ENCODE measurements around the gene TNP1. TPM values are rescaled to one million over a fixed set of nuclear protein-coding genes. Genes with fewer than 3 reads are reported as not detected.

The TNP1 gene
- total and polyA plus RNA-seq, 2 donors: not detected

DNA sequence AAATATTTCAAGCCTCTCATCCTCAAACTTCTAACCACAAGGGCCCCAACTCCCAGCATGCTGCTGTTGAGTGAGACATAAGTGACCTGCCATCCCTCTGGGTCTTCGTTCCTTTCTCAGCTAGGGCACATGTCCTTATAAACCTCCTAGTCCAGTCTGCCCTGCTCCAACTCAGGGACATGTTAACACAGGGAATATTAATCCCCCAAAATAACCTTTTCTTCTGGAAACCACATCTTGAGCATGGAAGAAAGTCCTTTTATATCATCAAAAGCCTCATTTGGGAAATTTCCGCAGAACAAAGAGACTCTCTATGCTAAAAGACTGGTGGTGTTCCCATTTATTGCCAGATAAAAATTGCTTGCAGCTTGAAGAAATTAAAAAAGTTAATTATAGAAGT is 14.4 kb downstream of the TNP1 start:
- 95% methylated on average over 2 of the region's 2 CpGs for WGBS
- no peak for DNase-seq (ENCODE audit: extremely low spot score)
- H3K36me3 ChIP-seq (ENCODE audit: insufficient read depth): no peaks in the 10 kb centered on the region
- H3K4me1 ChIP-seq (ENCODE audit: insufficient read depth): no peaks in the 10 kb centered on the region
- H3K4me3 ChIP-seq (ENCODE audit: low read depth, low read length): no peak overlapping the region
- no peak overlapping the region for H3K27ac ChIP-seq (ENCODE audit: low read depth)

GRCh38 chr2:216842636-216843035 is 17.2 kb downstream of the TNP1 start:
- 33% methylated on average over 10 of the region's 10 CpGs for WGBS
- no peak overlapping the region for H3K27ac ChIP-seq (ENCODE audit: low read depth)
- no peaks in the 10 kb centered on the region for H3K4me1 ChIP-seq (ENCODE audit: insufficient read depth)
- DNase-seq (ENCODE audit: extremely low spot score): no peak
- H3K4me3 ChIP-seq (ENCODE audit: low read depth, low read length): no peak overlapping the region
- H3K36me3 ChIP-seq (ENCODE audit: insufficient read depth): no peaks in the 10 kb centered on the region

DNA sequence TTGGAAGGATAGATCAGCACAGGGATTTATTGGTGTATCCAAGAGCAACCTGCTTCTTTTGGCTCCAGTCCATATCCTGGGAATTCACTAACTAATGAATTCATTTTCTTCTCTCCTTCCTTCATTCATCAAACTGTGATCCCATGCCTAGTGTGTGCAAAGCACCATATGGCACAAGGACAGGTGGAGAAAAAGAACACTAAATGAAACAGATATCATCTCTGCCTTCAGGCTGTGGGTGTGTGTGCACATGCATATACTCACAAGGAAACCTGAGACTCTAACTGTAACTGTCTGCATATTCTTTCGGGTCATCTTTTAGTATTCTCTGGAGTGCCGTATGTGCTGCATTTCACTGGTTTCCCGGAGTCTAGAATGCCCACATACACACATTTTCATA is 20.2 kb downstream of the TNP1 start:
- H3K4me3 ChIP-seq (ENCODE audit: low read depth, low read length): no peak overlapping the region
- H3K27ac ChIP-seq (ENCODE audit: low read depth): no peak overlapping the region
- H3K4me1 ChIP-seq (ENCODE audit: insufficient read depth): no peaks in the 10 kb centered on the region
- no peak for DNase-seq (ENCODE audit: extremely low spot score)
- 95% methylated on average over 3 of the region's 3 CpGs for WGBS
- H3K36me3 ChIP-seq (ENCODE audit: insufficient read depth): no peaks in the 10 kb centered on the region

DNA sequence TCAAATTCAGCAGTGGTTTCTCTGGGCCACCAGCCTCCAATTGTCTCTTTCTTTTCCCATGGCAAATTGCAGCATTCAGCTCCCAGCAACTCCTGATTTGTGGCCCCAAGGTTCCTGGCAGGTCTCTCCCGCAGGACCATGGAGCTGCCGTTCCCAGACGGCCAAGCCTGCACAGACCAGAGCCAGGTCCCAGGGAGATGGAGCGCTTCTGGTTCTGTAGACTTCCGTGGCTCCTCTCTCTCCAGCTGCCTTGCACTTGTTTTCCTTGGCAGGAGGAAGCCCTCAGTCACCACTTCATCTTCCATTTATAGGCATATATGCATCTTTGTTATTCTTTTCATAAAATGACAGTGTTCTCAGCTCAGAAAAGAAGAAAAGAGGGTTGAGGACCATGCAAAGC is 21.7 kb downstream of the TNP1 start:
- Histone ChIP-seq H3K4me1 (ENCODE audit: insufficient read depth) (no peaks in the 10 kb centered on the region), H3K27ac (ENCODE audit: low read depth) (no peak overlapping the region), H3K4me3 (ENCODE audit: low read depth, low read length) (no peak overlapping the region), H3K36me3 (ENCODE audit: insufficient read depth) (no peaks in the 10 kb centered on the region)
- 41% methylated on average over 5 of the region's 5 CpGs for WGBS
- no peak for DNase-seq (ENCODE audit: extremely low spot score)

- Histone ChIP-seq H3K27ac (ENCODE audit: low read depth) (no peak overlapping the region), H3K36me3 (ENCODE audit: insufficient read depth) (no peaks in the 10 kb centered on the region), H3K4me1 (ENCODE audit: insufficient read depth) (no peaks in the 10 kb centered on the region), H3K4me3 (ENCODE audit: low read depth, low read length) (no peak overlapping the region)
- no peak for DNase-seq (ENCODE audit: extremely low spot score)
- WGBS: 90% methylated on average over 6 of the region's 6 CpGs
These were observed 22.1 kb downstream of the TNP1 start for GRCh38 chr2:216837740-216838139.

DNA sequence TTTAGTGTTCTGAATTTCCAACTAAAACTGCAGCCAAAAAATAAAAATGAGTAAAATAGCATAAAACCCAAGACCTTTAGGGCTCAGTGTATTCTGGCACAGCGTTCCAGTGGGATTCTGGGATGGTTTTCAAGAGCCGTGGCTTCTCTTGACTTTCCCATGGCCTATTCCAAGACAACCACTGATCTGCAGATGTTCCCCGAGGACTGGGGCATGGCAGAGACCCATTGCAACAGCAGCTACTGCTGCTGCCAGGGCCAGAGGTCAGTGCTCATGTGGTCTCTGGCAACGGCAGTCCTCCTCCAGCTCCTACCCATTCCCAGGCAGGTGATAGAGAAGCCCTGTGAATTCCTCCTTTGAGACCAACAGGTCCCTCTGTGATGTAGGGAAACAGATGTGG is 26.8 kb downstream of the TNP1 start:
- no peak overlapping the region for H3K4me3 ChIP-seq (ENCODE audit: low read depth, low read length)
- no peaks in the 10 kb centered on the region for H3K36me3 ChIP-seq (ENCODE audit: insufficient read depth)
- no peak overlapping the region for H3K27ac ChIP-seq (ENCODE audit: low read depth)
- 85% methylated on average over 4 of the region's 4 CpGs for WGBS
- no peaks in the 10 kb centered on the region for H3K4me1 ChIP-seq (ENCODE audit: insufficient read depth)
- no peak for DNase-seq (ENCODE audit: extremely low spot score)

GRCh38 chr2:216830346-216830745 is 29.5 kb downstream of the TNP1 start:
- H3K4me1 ChIP-seq (ENCODE audit: insufficient read depth): no peaks in the 10 kb centered on the region
- H3K36me3 ChIP-seq (ENCODE audit: insufficient read depth): no peaks in the 10 kb centered on the region
- no peak for DNase-seq (ENCODE audit: extremely low spot score)
- no peak overlapping the region for H3K27ac ChIP-seq (ENCODE audit: low read depth)
- no peak overlapping the region for H3K4me3 ChIP-seq (ENCODE audit: low read depth, low read length)
- 88% methylated on average over 1 of the region's 1 CpG for WGBS

DNA sequence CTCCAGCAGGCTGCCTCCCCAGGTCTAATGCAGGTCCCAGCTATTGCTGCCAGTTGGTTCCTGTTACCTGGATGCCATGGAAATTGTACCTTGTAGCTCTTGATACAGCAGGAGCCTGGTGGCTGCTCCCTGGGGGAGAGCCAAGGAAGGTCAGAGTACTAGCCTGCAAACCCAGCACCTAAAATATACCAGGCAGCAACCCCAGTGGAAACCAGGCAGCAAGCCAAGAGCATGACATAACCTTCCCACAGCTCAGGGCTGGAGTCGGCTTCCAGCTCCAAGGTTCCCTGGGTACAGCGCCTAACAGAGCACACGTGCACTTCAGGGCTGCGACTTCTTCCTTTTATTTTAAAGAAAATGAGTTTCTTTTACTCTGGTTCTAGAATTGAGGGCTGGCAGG is 30.3 kb downstream of the TNP1 start:
- H3K4me3 ChIP-seq (ENCODE audit: low read depth, low read length): no peak overlapping the region
- no peaks in the 10 kb centered on the region for H3K4me1 ChIP-seq (ENCODE audit: insufficient read depth)
- no peaks in the 10 kb centered on the region for H3K36me3 ChIP-seq (ENCODE audit: insufficient read depth)
- no peak overlapping the region for H3K27ac ChIP-seq (ENCODE audit: low read depth)
- no peak for DNase-seq (ENCODE audit: extremely low spot score)
- WGBS: 35% methylated on average over 4 of the region's 4 CpGs

DNA sequence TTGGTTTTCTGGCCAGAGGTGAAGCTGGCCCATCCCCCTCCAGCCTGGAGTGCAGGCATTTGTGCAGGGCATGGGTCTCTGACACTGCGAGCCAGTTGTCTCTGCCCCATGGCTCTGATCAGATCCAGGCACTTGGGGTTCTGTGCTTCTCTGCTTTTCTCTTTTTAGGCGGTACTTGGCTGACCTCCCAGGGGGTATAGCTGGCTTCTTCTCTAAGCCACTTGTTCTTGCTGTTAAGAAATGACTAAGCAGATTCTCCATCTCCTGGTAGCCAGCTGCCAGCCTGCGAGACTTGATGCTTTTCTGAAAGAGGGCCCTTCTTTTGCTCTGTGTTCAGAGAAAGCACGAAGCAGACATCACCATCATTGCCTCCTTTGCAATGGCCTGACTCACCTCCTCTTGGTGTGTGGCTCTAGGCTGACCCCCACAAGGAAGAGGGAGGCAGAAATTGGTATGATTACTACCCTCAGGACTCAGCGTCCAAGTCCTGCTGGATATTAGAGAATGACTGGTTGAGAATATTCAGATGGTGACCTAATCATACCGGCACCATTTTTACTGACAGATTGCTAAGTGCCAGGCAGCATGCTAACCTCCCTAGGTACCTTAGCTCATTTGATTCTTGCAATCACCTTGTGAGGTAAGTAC is 32.7 kb downstream of the TNP1 start:
- Histone ChIP-seq H3K36me3 (ENCODE audit: insufficient read depth) (no peaks in the 10 kb centered on the region), H3K4me3 (ENCODE audit: low read depth, low read length) (no peak overlapping the region), H3K27ac (ENCODE audit: low read depth) (no peak overlapping the region), H3K4me1 (ENCODE audit: insufficient read depth) (no peaks in the 10 kb centered on the region)
- no peak for DNase-seq (ENCODE audit: extremely low spot score)
- WGBS: 68% methylated on average over 6 of the region's 6 CpGs

DNA sequence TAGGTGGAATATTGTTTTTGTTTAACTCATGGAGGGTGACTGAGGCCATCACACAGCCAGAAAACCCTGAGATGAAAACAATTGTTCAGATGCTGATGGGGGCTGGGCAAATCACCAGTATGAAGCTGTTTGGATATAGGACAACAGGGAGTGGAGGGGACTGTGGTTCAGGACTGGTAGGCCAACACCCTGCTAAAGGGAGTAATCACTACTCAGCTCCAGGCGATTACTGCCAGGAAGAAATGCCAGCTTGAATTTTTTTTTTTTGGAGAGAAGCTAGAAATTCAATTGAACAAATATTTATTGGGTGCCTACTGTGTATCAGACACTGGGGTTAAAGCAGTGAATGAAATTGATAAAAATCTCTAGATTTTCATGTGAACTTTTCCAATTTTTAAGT is 37.4 kb downstream of the TNP1 start:
- no peak for DNase-seq (ENCODE audit: extremely low spot score)
- no peaks in the 10 kb centered on the region for H3K36me3 ChIP-seq (ENCODE audit: insufficient read depth)
- 96% methylated on average over 1 of the region's 1 CpG for WGBS
- no peak overlapping the region for H3K4me3 ChIP-seq (ENCODE audit: low read depth, low read length)
- no peak overlapping the region for H3K27ac ChIP-seq (ENCODE audit: low read depth)
- no peaks in the 10 kb centered on the region for H3K4me1 ChIP-seq (ENCODE audit: insufficient read depth)

- Histone ChIP-seq H3K4me3 (ENCODE audit: low read depth, low read length) (no peak overlapping the region), H3K27ac (ENCODE audit: low read depth) (no peak overlapping the region), H3K36me3 (ENCODE audit: insufficient read depth) (no peaks in the 10 kb centered on the region), H3K4me1 (ENCODE audit: insufficient read depth) (no peaks in the 10 kb centered on the region)
- DNase-seq (ENCODE audit: extremely low spot score): no peak
- WGBS: 97% methylated on average over 3 of the region's 3 CpGs
These were observed 39.2 kb downstream of the TNP1 start for GRCh38 chr2:216820709-216821108.

GRCh38 chr2:216819766-216820165 is 40.1 kb downstream of the TNP1 start:
- Histone ChIP-seq H3K36me3 (ENCODE audit: insufficient read depth) (no peaks in the 10 kb centered on the region), H3K27ac (ENCODE audit: low read depth) (no peak overlapping the region), H3K4me3 (ENCODE audit: low read depth, low read length) (no peak overlapping the region), H3K4me1 (ENCODE audit: insufficient read depth) (no peaks in the 10 kb centered on the region)
- WGBS: 95% methylated on average over 8 of the region's 8 CpGs
- no peak for DNase-seq (ENCODE audit: extremely low spot score)

- Histone ChIP-seq H3K36me3 (ENCODE audit: insufficient read depth) (no peaks in the 10 kb centered on the region), H3K4me3 (ENCODE audit: low read depth, low read length) (no peak overlapping the region), H3K27ac (ENCODE audit: low read depth) (no peak overlapping the region), H3K4me1 (ENCODE audit: insufficient read depth) (no peaks in the 10 kb centered on the region)
- WGBS: 92% methylated on average over 3 of the region's 3 CpGs
- DNase-seq (ENCODE audit: extremely low spot score): no peak
These were observed 40.8 kb downstream of the TNP1 start for GRCh38 chr2:216819055-216819454.

GRCh38 chr2:216810399-216811160 is 49.3 kb downstream of the TNP1 start:
- no peak overlapping the region for H3K4me3 ChIP-seq (ENCODE audit: low read depth, low read length)
- WGBS: 91% methylated on average over 30 of the region's 30 CpGs

More at GRCh38 chr2:216810399-216811160, 49.3 kb downstream of the TNP1 start:
- DNase-seq (ENCODE audit: extremely low spot score): no peak
- H3K27ac ChIP-seq (ENCODE audit: low read depth): no peak overlapping the region
- no peaks in the 10 kb centered on the region for H3K4me1 ChIP-seq (ENCODE audit: insufficient read depth)
- H3K36me3 ChIP-seq (ENCODE audit: insufficient read depth): no peaks in the 10 kb centered on the region

Measured in urinary bladder (tissue), 4 donors.